HUES48 (cell line): ENCODE measurements around the gene HNRNPC.

ENCODE experiments used
- H3K27ac ChIP-seq: one replicate; pipeline ENCODE4 v1.7.0; 2013; ENCODE audit warnings: low read depth, low read length, inconsistent platforms
- H3K27me3 ChIP-seq: 2 replicates; pipeline ENCODE4 v1.6.1; 2013; ENCODE audit warnings: mild to moderate bottlenecking, low read length; ENCODE audit not compliant: control insufficient read depth, insufficient read depth
- H3K36me3 ChIP-seq: 2 replicates; pipeline ENCODE4 v1.6.1; 2013; ENCODE audit warnings: low read length; ENCODE audit not compliant: control insufficient read depth, insufficient read depth
- H3K4me1 ChIP-seq: 2 replicates; pipeline ENCODE4 v1.6.1; 2013; ENCODE audit warnings: mild to moderate bottlenecking, low read length; ENCODE audit not compliant: control insufficient read depth, insufficient read depth
- H3K4me3 ChIP-seq: 2 replicates; pipeline ENCODE4 v1.5.1; 2013; ENCODE audit warnings: mild to moderate bottlenecking, low read depth, low read length
- H3K9ac ChIP-seq: 2 replicates; pipeline ENCODE4 v1.6.1; 2013; ENCODE audit warnings: mild to moderate bottlenecking, low read depth, low read length, moderate library complexity
- H3K9me3 ChIP-seq: 2 replicates; pipeline ENCODE4 v1.6.1; 2013; ENCODE audit warnings: low read length; ENCODE audit not compliant: control insufficient read depth, insufficient read depth

Gene HNRNPC

GRCh38 chr14:21244544-21244943 lies 24.7 kb downstream of the HNRNPC start:
- no peaks in the 10 kb centered on the region for H3K9me3 ChIP-seq
- no peak overlapping the region for H3K4me3 ChIP-seq
- peak overlapping the region; percentile 8 for H3K27ac ChIP-seq
- no peaks in the 10 kb centered on the region for H3K4me1 ChIP-seq
- H3K27me3 ChIP-seq: no peaks in the 10 kb centered on the region
- no peak overlapping the region for H3K9ac ChIP-seq
- peaks cover 98% of the 10 kb centered on the region for H3K36me3 ChIP-seq

GRCh38 chr14:21241218-21241819 lies 27.9 kb downstream of the HNRNPC start:
- Histone ChIP-seq H3K36me3 (peaks cover 99% of the 10 kb centered on the region), H3K4me3 (no peak overlapping the region), H3K4me1 (no peaks in the 10 kb centered on the region), H3K9ac (no peak overlapping the region), H3K27ac (peak overlapping the region; percentile 26), H3K9me3 (no peaks in the 10 kb centered on the region), H3K27me3 (no peaks in the 10 kb centered on the region)

DNA sequence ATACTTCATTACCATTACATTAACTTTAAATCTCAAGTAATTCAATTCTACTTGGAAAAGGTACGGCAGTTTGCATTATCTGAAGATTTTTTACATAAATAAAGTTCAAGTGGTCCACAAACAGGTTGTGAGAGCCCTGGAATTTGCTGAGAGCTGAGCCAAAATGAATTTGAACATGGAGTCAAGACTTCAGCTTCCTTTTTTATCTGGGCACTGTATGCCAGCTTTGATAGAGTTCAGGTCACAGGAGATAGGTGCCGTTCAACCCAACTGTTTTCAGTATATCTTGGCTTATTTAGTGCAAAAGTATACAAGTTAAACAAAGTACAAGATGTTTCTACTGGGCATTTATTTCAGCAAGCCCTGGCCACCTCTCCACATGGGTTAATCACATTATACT lies 28.8 kb downstream of the HNRNPC start:
- H3K9me3 ChIP-seq: no peaks in the 10 kb centered on the region
- H3K9ac ChIP-seq: no peak overlapping the region
- H3K27me3 ChIP-seq: no peaks in the 10 kb centered on the region
- H3K4me1 ChIP-seq: no peaks in the 10 kb centered on the region
- H3K36me3 ChIP-seq: peaks cover 100% of the 10 kb centered on the region
- no peak overlapping the region for H3K4me3 ChIP-seq
- H3K27ac ChIP-seq: no peak overlapping the region

DNA sequence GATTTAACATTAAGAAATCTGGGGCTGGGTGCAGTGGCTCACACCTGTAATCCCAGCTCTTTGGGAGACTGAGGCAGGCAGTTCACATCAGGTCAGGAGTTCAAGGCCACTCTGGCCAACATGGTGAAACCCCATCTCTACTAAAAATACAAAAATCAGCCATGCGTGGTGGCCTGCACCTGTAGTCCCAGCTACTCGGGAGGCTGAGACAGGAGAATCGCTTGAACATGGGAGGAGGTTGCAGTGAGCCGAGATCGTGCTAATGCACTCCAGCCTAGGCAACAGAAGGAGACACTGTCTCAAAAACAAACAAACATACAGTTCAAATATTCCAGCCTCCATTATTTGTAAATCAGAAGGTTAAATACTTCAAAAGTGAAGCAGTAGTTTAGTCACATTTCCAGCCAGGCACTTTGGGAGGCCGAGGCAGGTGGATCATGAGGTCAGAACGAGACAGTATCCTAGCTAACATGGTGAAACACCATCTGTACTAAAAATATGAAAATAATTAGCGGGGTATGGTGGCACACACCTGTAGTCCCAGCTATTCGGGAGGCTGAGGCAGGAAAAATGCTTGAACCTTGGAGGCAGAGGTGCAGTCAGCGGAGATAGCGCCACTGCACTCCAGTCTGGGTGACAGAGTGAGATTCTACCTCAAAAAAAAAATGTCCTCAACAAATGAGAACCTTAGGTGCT lies 30.3 kb downstream of the HNRNPC start:
- H3K27me3 ChIP-seq: no peaks in the 10 kb centered on the region
- no peak overlapping the region for H3K4me3 ChIP-seq
- H3K9me3 ChIP-seq: no peaks in the 10 kb centered on the region
- H3K36me3 ChIP-seq: peaks cover 100% of the 10 kb centered on the region
- no peak overlapping the region for H3K27ac ChIP-seq
- H3K9ac ChIP-seq: no peak overlapping the region
- H3K4me1 ChIP-seq: no peaks in the 10 kb centered on the region

DNA sequence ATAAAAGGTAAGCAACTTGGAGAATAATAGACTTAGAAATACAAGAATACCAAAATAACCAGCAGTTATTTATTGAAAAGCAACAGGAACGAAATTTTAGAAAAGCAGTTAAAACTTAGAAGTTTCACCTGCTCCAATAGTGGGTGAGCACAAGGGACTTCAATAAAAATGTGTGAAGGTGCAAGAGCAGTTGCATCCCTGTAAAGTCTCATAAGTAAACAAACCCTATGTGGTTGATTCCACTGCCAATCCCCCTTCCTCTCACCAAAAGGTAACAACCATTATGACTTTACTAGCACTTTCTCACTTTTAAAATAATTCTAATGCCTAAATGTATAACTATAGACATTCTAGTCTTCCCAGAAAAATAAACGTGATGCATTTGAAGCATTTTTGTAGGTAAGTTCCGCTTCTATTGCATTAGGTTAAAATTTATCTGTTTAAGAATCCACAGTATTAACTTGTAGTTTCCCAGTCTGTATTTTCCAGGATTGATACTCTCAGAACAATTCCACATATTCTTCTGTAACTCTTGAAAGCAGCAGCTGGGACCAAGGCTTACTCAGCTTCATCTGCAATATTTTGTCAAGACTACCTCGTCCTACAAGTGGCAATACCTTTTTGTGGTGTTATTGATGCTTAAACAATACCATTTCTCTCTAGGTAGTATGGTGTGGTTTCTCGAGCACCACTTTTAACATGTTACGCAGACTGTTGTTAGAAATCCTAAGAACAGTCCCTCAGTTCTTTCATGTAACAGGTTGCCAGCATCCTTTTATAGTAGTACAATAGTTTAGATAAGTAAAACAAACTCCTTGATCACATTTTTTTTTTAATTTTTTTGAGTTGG lies 32.1 kb downstream of the HNRNPC start:
- no peak overlapping the region for H3K4me3 ChIP-seq
- H3K9ac ChIP-seq: no peak overlapping the region
- H3K9me3 ChIP-seq: no peaks in the 10 kb centered on the region
- no peaks in the 10 kb centered on the region for H3K27me3 ChIP-seq
- H3K36me3 ChIP-seq: peaks cover 100% of the 10 kb centered on the region
- no peaks in the 10 kb centered on the region for H3K4me1 ChIP-seq
- peak overlapping the region; percentile 41 for H3K27ac ChIP-seq

GRCh38 chr14:21234112-21234511 lies 35.1 kb downstream of the HNRNPC start:
- Histone ChIP-seq H3K4me1 (no peaks in the 10 kb centered on the region), H3K36me3 (peaks cover 100% of the 10 kb centered on the region), H3K4me3 (no peak overlapping the region), H3K27me3 (no peaks in the 10 kb centered on the region), H3K9me3 (no peaks in the 10 kb centered on the region), H3K9ac (no peak overlapping the region), H3K27ac (peak overlapping the region; percentile 38)

- Histone ChIP-seq H3K9ac (no peak overlapping the region), H3K36me3 (peaks cover 100% of the 10 kb centered on the region), H3K9me3 (no peaks in the 10 kb centered on the region), H3K4me1 (no peaks in the 10 kb centered on the region), H3K4me3 (no peak overlapping the region), H3K27ac (peak overlapping the region; percentile 38), H3K27me3 (no peaks in the 10 kb centered on the region)
These were observed 35.7 kb downstream of the HNRNPC start for GRCh38 chr14:21233457-21234076.

DNA sequence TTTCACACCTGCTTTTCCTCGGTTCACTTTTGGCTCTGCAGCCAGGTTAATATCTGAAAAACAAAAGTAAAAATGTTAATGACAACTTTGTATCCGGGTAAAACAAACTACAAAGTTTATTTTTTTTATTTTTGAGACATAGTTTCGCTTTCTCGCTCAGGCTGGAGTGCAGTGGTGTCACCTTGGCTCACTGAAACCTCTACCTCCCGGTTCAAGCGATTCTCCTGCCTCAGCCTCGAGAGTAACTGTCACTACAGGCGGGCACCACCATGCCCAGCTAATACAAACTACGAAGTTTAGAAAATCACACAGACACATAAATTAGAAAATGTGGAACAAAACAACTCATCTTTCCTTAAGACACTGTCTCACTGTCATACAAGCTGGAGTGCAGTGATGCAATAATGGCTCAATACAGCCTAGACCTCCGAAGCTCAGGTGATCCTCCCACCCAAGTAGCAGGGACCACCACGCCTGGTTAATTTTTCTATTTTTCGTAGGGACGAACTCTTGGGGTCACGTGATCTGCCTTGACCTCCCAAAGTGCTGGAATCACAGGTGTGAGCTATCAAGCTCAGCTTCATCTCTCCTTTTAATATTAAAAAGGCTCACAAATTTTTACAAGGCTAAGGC lies 38.1 kb downstream of the HNRNPC start:
- Histone ChIP-seq H3K4me3 (no peak overlapping the region), H3K9ac (no peak overlapping the region), H3K27ac (no peak overlapping the region), H3K9me3 (no peaks in the 10 kb centered on the region), H3K27me3 (no peaks in the 10 kb centered on the region), H3K36me3 (peaks cover 100% of the 10 kb centered on the region), H3K4me1 (peaks cover 5% of the 10 kb centered on the region; the same call in 1 of the 2 replicates)

- H3K4me3 ChIP-seq: no peak overlapping the region
- no peaks in the 10 kb centered on the region for H3K9me3 ChIP-seq
- H3K27me3 ChIP-seq: no peaks in the 10 kb centered on the region
- no peak overlapping the region for H3K27ac ChIP-seq
- H3K9ac ChIP-seq: no peak overlapping the region
- peaks cover 5% of the 10 kb centered on the region; the same call in 1 of the 2 replicates for H3K4me1 ChIP-seq
- H3K36me3 ChIP-seq: peaks cover 100% of the 10 kb centered on the region
These were observed 39.4 kb downstream of the HNRNPC start for GRCh38 chr14:21229821-21230220.

DNA sequence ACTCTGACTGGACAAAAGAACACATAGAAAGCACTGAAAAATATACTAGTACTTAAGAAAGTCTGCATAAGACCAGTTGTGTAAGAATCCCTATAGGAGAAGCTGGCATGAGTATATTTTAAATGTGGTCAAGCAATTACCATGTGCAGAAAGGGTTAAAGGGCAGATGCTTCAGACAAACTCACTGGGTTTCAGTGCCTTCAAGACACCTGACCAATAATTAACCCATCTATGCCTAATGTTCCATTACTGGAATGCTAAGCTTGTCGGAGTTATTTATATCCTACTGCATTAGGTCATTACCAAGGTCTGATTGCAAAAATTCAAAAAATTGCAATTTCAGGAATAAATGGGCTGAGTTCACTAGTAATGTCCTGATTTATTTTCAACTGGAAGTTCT lies 41.3 kb downstream of the HNRNPC start:
- Histone ChIP-seq H3K4me1 (peaks cover 5% of the 10 kb centered on the region; the same call in 1 of the 2 replicates), H3K27ac (no peak overlapping the region), H3K27me3 (no peaks in the 10 kb centered on the region), H3K9ac (no peak overlapping the region), H3K9me3 (no peaks in the 10 kb centered on the region), H3K36me3 (peaks cover 100% of the 10 kb centered on the region), H3K4me3 (no peak overlapping the region)
